ENCODE measurements around the gene RAMAC.
"Not testable (repeated sequence)": the region's sequence is repeated elsewhere in the genome, so short reads cannot be mapped to it uniquely, and the experiment has no call there.

The RAMAC gene

DNA sequence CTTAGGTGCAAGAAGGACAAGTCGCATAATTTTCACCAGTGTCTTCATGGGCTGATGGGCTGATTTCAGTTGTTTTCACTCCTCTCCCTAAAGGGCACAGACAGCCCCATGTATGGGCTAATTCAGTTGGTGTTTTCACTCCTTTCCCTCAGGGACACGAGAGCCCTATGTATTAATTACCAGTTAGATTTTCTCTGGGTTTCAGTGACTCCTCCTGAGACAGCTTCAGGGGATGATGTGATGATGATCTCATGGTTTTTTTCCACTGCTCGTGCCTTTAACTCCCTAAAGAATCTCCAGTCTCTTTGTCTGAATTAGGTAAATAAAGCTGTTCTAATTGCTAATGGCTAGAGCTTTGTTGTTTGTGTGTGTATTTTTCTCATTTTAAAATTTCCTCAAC, 9.9 kb downstream of the RAMAC start:
- Histone ChIP-seq H3K4me3 (ENCODE audit: low read length) (no peak overlapping the region), H3K9ac (ENCODE audit: low read depth, low read length) (no peak overlapping the region), H3K4me1 (ENCODE audit: insufficient read depth, low read length) (no peaks in the 10 kb centered on the region), H3K27ac (ENCODE audit: low read length) (no peak overlapping the region), H3K27me3 (ENCODE audit: insufficient read depth, low read length) (no peaks in the 10 kb centered on the region), H3K36me3 (ENCODE audit: insufficient read depth, low read depth, low read length) (peaks cover under 1% of the 10 kb centered on the region; the same call in 1 of the 2 replicates), H3K9me3 (ENCODE audit: insufficient read depth, low read depth, low read length) (no peaks in the 10 kb centered on the region)

DNA sequence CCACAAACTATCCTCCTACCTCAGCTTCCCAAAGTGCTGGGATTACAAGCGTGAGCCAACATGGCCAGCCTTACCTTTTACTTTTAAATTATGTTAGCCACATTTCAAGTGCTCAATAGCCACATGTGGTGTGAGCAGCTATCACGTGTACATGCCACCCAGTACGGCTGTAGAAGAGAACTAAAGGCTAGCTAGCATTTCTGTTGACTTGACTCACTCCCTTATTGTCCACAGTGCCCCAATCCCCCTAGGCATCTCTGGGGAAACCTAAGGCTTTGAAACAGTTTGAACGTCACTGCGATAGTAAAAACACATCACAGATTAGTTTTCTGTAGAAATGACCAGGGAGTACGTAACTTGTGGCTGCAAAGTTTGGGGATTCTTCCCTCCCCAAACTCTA, 13.4 kb downstream of the RAMAC start:
- Histone ChIP-seq H3K9ac (ENCODE audit: low read depth, low read length) (no peak overlapping the region), H3K27me3 (ENCODE audit: insufficient read depth, low read length) (no peaks in the 10 kb centered on the region), H3K9me3 (ENCODE audit: insufficient read depth, low read depth, low read length) (no peaks in the 10 kb centered on the region), H3K36me3 (ENCODE audit: insufficient read depth, low read depth, low read length) (no peaks in the 10 kb centered on the region), H3K4me3 (ENCODE audit: low read length) (no peak overlapping the region), H3K4me1 (ENCODE audit: insufficient read depth, low read length) (no peaks in the 10 kb centered on the region), H3K27ac (ENCODE audit: low read length) (no peak overlapping the region)

DNA sequence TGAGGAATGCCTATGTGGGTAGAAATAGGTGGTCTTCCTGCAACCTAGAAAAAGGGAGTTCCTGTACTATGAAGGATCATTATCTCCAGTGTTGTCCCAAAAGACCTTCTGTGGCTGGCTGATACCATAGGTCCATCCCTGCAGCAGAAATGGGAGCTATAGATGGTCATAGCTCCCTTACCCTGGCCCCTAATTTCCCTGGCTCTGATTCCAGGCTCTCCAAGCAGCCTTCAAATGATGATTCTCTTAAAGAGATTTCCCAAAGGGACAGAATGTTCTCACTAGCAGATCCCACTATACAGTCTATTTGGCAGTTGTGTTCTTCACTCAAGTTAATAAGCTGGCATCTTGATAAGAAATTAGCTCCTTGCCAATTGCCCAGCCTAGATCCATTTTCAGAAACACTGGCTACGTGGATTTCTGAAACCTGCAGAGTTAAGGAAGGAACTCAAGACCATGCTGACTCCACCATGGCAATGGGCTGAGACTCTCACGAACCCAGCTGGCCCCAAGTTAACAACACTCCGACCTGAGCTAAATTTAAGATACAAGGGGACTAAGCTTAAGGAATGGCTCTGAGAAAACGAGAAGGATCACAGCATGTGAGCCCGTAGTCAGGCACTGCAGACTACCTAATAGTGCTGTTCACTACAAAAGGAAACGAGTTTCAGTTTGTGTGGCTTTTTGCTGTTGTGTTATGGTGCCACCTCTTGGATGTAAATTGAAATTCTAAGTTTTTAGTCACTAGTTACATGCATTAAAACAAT, 14.1 kb downstream of the RAMAC start:
- no peak overlapping the region for H3K9ac ChIP-seq (ENCODE audit: low read depth, low read length)
- H3K36me3 ChIP-seq (ENCODE audit: insufficient read depth, low read depth, low read length): no peaks in the 10 kb centered on the region; the same call in 1 of the 2 replicates
- H3K27me3 ChIP-seq (ENCODE audit: insufficient read depth, low read length): no peaks in the 10 kb centered on the region
- no peaks in the 10 kb centered on the region for H3K4me1 ChIP-seq (ENCODE audit: insufficient read depth, low read length)
- H3K27ac ChIP-seq (ENCODE audit: low read length): no peak overlapping the region
- H3K9me3 ChIP-seq (ENCODE audit: insufficient read depth, low read depth, low read length): no peaks in the 10 kb centered on the region
- no peak overlapping the region for H3K4me3 ChIP-seq (ENCODE audit: low read length)

DNA sequence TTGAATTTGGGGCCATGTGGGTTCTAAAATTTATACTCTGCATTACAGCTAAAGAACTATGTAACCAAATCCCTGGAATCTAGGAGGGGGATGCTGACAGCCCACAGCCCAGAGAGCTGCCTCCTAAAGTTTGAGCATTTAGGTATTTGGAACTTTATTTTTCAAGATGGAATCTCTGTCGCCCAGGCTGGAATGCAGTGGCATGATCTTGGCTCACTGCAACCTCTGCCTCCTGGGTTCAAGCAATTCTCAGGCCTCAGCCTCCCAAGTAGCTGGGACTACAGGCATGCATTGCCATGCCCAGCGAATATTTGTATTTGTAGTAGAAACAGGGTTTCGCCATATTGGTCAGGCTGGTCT, 14.6 kb downstream of the RAMAC start:
- not testable (repeated sequence) for H3K36me3 ChIP-seq (ENCODE audit: insufficient read depth, low read depth, low read length); H3K4me1 ChIP-seq (ENCODE audit: insufficient read depth, low read length); H3K9ac ChIP-seq (ENCODE audit: low read depth, low read length); H3K27me3 ChIP-seq (ENCODE audit: insufficient read depth, low read length); H3K9me3 ChIP-seq (ENCODE audit: insufficient read depth, low read depth, low read length); H3K27ac ChIP-seq (ENCODE audit: low read length); H3K4me3 ChIP-seq (ENCODE audit: low read length)

DNA sequence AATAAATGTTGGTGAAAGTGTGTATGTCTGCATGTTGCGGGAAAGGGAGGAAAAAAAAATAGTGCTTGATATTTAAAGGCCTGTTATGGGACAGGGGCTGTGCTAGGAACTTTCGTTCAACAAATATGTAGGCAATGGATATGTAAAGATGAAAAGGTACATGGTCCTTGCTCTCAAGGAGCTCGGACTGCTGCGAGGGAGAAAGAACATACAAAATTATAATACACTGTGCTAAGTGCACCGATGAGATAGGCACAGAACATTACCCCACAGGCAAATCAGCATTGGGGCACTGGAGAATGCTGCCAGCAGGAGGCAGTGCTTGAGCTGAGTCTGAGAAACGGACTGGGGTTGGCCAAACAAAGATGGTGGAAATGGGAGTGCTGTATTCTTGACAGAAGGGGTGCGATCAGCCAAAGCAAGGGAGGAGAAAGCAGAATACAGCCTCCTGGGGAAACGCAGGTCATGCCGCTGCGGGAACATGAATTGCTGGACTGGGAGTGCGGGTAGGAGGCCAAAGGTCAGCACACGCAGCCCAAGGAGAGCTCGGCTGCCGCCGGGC, 24.8 kb downstream of the RAMAC start:
- Histone ChIP-seq H3K27ac (ENCODE audit: low read length) (no peak overlapping the region), H3K9me3 (ENCODE audit: insufficient read depth, low read depth, low read length) (no peaks in the 10 kb centered on the region), H3K9ac (ENCODE audit: low read depth, low read length) (peak overlapping the region; percentile 67; the same call in 1 of the 2 replicates), H3K36me3 (ENCODE audit: insufficient read depth, low read depth, low read length) (peaks cover 24% of the 10 kb centered on the region), H3K4me1 (ENCODE audit: insufficient read depth, low read length) (no peaks in the 10 kb centered on the region), H3K27me3 (ENCODE audit: insufficient read depth, low read length) (no peaks in the 10 kb centered on the region), H3K4me3 (ENCODE audit: low read length) (peak overlapping the region; percentile 71)

DNA sequence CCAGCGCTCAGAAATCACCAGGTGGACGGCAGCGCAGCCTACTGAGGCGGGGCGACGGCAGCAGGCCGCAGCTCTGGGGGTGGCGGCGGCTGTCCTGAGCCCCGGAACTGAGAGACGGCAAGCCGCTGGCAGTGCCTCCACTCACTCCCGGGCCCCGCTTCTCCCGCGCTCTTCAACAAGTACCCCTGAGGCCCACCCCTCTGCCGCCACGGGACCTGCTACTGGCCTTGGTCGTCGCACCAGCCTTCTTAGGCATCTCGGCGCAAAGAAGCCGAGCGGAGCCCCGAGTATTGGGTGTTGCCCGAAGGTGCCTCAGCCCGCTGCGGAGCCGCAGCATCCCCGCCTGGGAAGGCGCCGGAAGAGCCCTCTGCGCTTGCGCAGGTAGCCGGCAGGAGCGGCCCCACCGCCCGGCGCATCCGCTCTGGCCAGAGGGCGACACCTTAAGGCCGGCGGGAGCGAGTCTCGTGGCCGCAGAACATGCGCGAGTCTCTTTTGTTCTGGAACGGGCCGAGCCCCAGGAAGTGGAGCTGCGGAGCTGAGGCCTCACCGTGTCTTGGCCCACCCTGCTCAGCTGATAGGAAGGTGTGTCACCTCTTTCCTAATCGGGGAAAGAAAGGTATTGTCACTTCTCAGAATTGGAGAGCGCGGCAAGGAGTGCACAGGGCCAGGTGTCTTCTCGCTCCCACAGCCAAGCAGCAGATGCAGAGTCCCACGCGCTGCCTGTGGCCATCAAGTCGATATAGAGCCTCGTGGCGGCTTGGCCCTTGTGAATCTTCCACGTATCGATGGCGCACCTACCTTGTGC, 25.5 kb downstream of the RAMAC start, which contains the start of gene C15orf40:
TSS of gene C15orf40 (minus strand) at position 369 of the 805 bp plus-strand sequence. CDS start at position 337, 32 bp downstream.
- H3K4me1 ChIP-seq (ENCODE audit: insufficient read depth, low read length): no peaks in the 10 kb centered on the region
- H3K9ac ChIP-seq (ENCODE audit: low read depth, low read length): peak within 1 kb of the TSS; percentile 80
- H3K27ac ChIP-seq (ENCODE audit: low read length): no peak within 1 kb of the TSS
- H3K9me3 ChIP-seq (ENCODE audit: insufficient read depth, low read depth, low read length): no peaks in the 10 kb centered on the region
- H3K27me3 ChIP-seq (ENCODE audit: insufficient read depth, low read length): no peaks in the 10 kb centered on the region
- peaks cover 24% of the 10 kb centered on the region for H3K36me3 ChIP-seq (ENCODE audit: insufficient read depth, low read depth, low read length)
- peak within 1 kb of the TSS; percentile 71 for H3K4me3 ChIP-seq (ENCODE audit: low read length)

DNA sequence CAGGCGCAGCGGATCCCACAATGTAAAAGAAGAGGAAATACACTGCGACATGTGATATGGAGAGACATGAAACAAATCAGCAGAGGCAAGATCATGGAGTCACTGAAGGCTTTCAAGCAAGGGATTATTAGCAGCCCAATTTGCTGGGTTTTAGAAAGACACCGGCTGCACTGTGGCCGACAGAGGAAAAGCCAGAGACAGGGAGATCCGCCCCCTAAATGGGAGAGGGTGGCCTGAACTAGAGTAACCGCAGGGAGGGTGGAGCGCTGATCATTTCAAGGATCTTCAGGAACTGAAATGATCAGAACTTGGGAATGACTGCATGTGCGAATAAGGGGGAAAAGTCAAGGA, 26.0 kb downstream of the RAMAC start:
- no peaks in the 10 kb centered on the region for H3K9me3 ChIP-seq (ENCODE audit: insufficient read depth, low read depth, low read length)
- no peaks in the 10 kb centered on the region for H3K27me3 ChIP-seq (ENCODE audit: insufficient read depth, low read length)
- H3K27ac ChIP-seq (ENCODE audit: low read length): no peak overlapping the region
- peak overlapping the region; percentile 71 for H3K4me3 ChIP-seq (ENCODE audit: low read length)
- H3K9ac ChIP-seq (ENCODE audit: low read depth, low read length): peak overlapping the region; percentile 80
- no peaks in the 10 kb centered on the region for H3K4me1 ChIP-seq (ENCODE audit: insufficient read depth, low read length)
- H3K36me3 ChIP-seq (ENCODE audit: insufficient read depth, low read depth, low read length): peaks cover 24% of the 10 kb centered on the region

DNA sequence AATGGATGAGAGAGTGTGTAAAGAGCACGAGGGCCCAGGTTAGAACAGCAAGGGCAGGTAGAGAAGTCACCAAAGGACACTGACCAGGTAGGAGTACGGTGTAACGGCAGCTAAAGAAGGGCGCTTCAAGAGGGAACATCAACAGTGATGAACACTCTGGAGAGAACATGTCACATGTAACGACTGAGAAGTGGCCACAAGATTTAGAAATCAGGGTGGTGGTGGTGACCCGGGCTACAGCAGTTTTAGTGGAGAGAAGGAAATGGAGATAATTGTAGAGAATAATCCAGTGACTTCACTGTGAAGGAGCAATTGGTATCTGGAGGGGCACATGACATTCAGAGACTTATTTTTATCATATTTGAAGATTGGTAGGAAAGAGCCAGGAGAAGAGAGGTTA, 26.6 kb downstream of the RAMAC start:
- Histone ChIP-seq H3K36me3 (ENCODE audit: insufficient read depth, low read depth, low read length) (peaks cover 27% of the 10 kb centered on the region), H3K27me3 (ENCODE audit: insufficient read depth, low read length) (no peaks in the 10 kb centered on the region), H3K4me1 (ENCODE audit: insufficient read depth, low read length) (no peaks in the 10 kb centered on the region), H3K9me3 (ENCODE audit: insufficient read depth, low read depth, low read length) (no peaks in the 10 kb centered on the region), H3K9ac (ENCODE audit: low read depth, low read length) (no peak overlapping the region), H3K27ac (ENCODE audit: low read length) (no peak overlapping the region), H3K4me3 (ENCODE audit: low read length) (peak overlapping the region; percentile 71; the same call in 1 of the 2 replicates)

DNA sequence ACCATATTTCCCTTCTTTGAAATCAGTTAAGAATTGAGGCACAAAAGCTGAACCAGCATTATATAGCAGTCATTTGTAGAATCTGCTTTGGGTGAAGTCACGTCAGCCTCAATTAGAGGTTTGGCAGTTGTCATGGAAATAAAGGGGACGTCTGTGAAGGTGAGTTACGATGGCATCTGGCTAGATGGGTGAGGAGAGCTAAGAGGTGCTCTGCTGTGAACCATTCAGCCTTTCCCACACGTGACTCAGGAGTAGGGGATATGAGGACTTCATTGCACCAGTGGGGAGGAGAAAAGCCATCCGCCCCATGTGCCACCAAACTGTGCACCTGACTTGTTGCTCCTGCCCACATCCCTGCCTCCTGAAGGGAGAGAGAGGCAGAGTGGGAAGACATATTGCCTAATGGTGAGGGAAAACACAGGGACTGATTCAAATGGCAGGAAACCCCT, 28.2 kb downstream of the RAMAC start:
- Histone ChIP-seq H3K9me3 (ENCODE audit: insufficient read depth, low read depth, low read length) (no peaks in the 10 kb centered on the region), H3K27ac (ENCODE audit: low read length) (no peak overlapping the region), H3K4me1 (ENCODE audit: insufficient read depth, low read length) (no peaks in the 10 kb centered on the region), H3K27me3 (ENCODE audit: insufficient read depth, low read length) (no peaks in the 10 kb centered on the region), H3K36me3 (ENCODE audit: insufficient read depth, low read depth, low read length) (peaks cover 30% of the 10 kb centered on the region), H3K4me3 (ENCODE audit: low read length) (no peak overlapping the region), H3K9ac (ENCODE audit: low read depth, low read length) (no peak overlapping the region)

DNA sequence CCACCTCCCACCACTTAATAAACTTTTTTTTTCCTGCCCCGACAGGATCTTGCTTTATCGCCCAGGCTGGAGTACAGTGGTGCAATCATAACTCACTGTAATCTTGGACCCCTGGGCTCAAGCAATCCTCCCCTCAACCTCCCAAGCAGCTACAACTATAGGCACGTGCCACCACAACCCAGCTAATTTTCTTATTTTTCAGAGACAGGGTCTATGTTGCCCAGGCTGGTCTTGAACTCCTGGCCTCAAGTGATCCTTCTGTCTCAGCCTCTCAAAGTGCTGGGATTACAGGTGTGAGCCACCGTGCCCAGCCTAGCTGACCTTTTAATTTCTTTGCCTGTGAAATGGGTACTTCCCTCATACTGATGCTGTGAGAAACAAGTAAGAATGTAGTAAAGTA, 29.4 kb downstream of the RAMAC start:
- H3K9me3 ChIP-seq (ENCODE audit: insufficient read depth, low read depth, low read length): no peaks in the 10 kb centered on the region
- H3K36me3 ChIP-seq (ENCODE audit: insufficient read depth, low read depth, low read length): peaks cover 34% of the 10 kb centered on the region
- H3K4me3 ChIP-seq (ENCODE audit: low read length): no peak overlapping the region
- no peak overlapping the region for H3K27ac ChIP-seq (ENCODE audit: low read length)
- no peak overlapping the region for H3K9ac ChIP-seq (ENCODE audit: low read depth, low read length)
- H3K4me1 ChIP-seq (ENCODE audit: insufficient read depth, low read length): no peaks in the 10 kb centered on the region
- H3K27me3 ChIP-seq (ENCODE audit: insufficient read depth, low read length): no peaks in the 10 kb centered on the region

DNA sequence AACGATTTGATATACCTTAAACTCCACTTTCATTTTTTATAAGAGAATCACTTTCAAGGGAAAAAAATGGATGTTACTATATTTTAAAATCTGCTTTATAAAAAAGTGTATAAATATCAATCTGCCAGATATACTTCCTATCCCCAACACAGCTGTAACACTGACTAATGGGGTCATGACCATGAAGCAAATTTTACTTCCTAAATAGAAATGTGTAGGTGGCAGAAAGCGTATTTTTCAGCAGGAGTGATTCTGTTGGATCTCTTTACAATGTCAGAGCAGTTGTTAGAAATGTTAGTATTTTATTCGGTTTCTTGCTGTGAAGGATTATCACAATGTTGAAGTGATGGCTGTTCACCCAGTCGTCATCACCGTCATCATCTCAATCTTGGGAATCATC, 30.9 kb downstream of the RAMAC start:
- Histone ChIP-seq H3K27ac (ENCODE audit: low read length) (no peak overlapping the region), H3K27me3 (ENCODE audit: insufficient read depth, low read length) (no peaks in the 10 kb centered on the region), H3K4me1 (ENCODE audit: insufficient read depth, low read length) (no peaks in the 10 kb centered on the region), H3K4me3 (ENCODE audit: low read length) (no peak overlapping the region), H3K9me3 (ENCODE audit: insufficient read depth, low read depth, low read length) (no peaks in the 10 kb centered on the region), H3K36me3 (ENCODE audit: insufficient read depth, low read depth, low read length) (peaks cover 45% of the 10 kb centered on the region), H3K9ac (ENCODE audit: low read depth, low read length) (no peak overlapping the region)

DNA sequence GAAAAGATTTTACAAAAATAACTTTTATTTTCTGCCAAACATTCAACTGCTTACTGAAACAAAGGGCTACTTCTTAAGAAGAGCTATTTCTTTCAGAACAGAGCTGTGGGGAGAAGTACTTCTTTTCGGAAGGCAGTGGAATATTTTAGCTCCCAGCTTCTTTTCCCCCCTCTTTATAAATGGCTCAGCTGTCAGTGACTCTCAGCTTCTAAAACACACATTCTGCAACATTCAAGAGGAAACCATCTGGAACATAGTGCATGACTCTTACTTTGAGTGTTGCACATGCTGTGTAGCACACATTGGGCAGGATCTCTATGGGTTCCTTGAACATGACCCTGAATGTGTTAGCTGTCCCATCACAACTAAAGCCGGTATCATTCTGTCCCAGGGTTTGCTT, 32.4 kb downstream of the RAMAC start:
- no peaks in the 10 kb centered on the region for H3K27me3 ChIP-seq (ENCODE audit: insufficient read depth, low read length)
- H3K4me3 ChIP-seq (ENCODE audit: low read length): no peak overlapping the region
- no peaks in the 10 kb centered on the region for H3K4me1 ChIP-seq (ENCODE audit: insufficient read depth, low read length)
- H3K27ac ChIP-seq (ENCODE audit: low read length): no peak overlapping the region
- peaks cover 46% of the 10 kb centered on the region for H3K36me3 ChIP-seq (ENCODE audit: insufficient read depth, low read depth, low read length)
- no peaks in the 10 kb centered on the region for H3K9me3 ChIP-seq (ENCODE audit: insufficient read depth, low read depth, low read length)
- H3K9ac ChIP-seq (ENCODE audit: low read depth, low read length): no peak overlapping the region
